Measurements from ENCODE around the gene SLCO3A1. TPM values are rescaled to one million over a fixed set of nuclear protein-coding genes. Genes with fewer than 3 reads are reported as not detected.

SLCO3A1 gene
- total and polyA plus RNA-seq, 2 of the 8 experiments (the other 6 are each of a cell fraction or from before 2014, with no cell fraction given) = 15.1 to 20.4 TPM

DNA sequence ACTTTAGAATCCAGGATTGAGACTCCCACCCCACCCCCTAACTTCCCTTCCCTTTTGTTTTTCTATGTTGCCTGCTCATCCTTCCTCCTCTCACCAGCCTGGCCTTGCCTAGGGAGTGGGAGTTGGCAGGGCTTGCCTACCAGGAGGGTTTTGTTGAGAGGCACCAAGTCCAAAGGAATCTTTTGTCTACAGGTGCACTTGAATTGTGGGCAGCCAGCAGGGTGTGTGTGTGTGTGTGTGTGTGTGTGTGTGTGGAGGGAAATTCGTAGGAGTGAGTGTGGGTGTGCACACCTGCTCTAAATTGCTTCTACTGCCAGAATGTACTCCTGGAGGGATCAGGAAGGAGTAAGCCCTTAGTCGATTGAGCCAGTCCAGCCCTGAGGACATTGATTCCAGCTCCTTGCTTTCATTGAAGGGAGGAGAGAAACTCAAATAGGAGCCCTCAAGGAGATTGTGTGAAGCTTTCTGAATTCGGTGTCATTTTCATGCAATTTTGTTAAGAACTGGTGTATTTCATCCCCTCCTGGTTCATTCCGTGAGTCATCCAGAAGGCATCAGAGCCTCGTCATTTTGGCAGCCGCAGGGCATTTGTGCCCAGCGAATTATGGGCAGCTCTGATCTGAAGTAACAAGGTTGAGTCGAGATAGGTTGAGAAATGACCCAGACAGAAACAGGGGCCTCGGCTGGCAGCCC, 112.1 kb downstream of the SLCO3A1 start:
- Histone ChIP-seq H3K27ac (ENCODE audit: low read depth, low read length) (no peak overlapping the region), H3K27me3 (replicated peaks in 1 of 4; ENCODE audit: control insufficient read depth in 3 of 4, extremely low read depth in 1 of 4, insufficient read depth in 3 of 4, low read length in 3 of 4) (no peaks in the 10 kb centered on the region), H4K5ac (ENCODE audit: insufficient read length, low read depth, low read length) (no peak overlapping the region), H3K9me3 (ENCODE audit: insufficient read depth in 2 of 2, low read depth in 1 of 2, low read length in 1 of 2) (no peaks in the 10 kb centered on the region), H3K56ac (replicated peaks; ENCODE audit: insufficient read length, low read depth, low read length) (no peak overlapping the region), H3K4ac (replicated peaks; ENCODE audit: insufficient read length, low read depth, low read length) (no peak overlapping the region), H3K9ac (replicated peaks in 1 of 4; ENCODE audit: extremely low read depth in 1 of 4, low read depth in 3 of 4, low read length in 3 of 4) (no peak overlapping the region), H4K20me1 (replicated peaks in 1 of 2; ENCODE audit: control insufficient read depth in 1 of 2, insufficient read depth in 2 of 2, low read length in 2 of 2) (no peaks in the 10 kb centered on the region), H3K4me3 (ENCODE audit: extremely low read depth in 1 of 4, insufficient read depth in 2 of 4, low read depth in 3 of 4, low read length in 4 of 4) (no peak overlapping the region), H2BK120ac (replicated peaks; ENCODE audit: low read depth, low read length) (no peak overlapping the region), H3K23me2 (ENCODE audit: low read depth, low read length) (no peaks in the 10 kb centered on the region), H3K79me1 (ENCODE audit: low read depth, low read length) (no peaks in the 10 kb centered on the region), H3K23ac (ENCODE audit: insufficient read length) (no peak overlapping the region), H3K14ac (ENCODE audit: insufficient read length) (no peak overlapping the region), H2BK15ac (ENCODE audit: low read length) (no peak overlapping the region), H2BK5ac (ENCODE audit: low read depth, low read length) (no peak overlapping the region), H4K8ac (ENCODE audit: extremely low read depth, insufficient read depth, low read length) (no peak overlapping the region), H2BK20ac (ENCODE audit: low read length) (no peak overlapping the region), H3K36me3 (ENCODE audit: control insufficient read depth in 2 of 4, insufficient read depth in 4 of 4, low read length in 3 of 4) (no peaks in the 10 kb centered on the region), H2AK5ac (ENCODE audit: low read depth, low read length) (no peak overlapping the region; the same call in 1 of the 2 replicates), H2BK12ac (ENCODE audit: low read depth, low read length) (no peak overlapping the region), H3K18ac (ENCODE audit: extremely low read depth, low read length) (no peak overlapping the region), H4K91ac (replicated peaks; ENCODE audit: insufficient read length, low read length) (no peak overlapping the region), H3K4me1 (replicated peaks in 1 of 4; ENCODE audit: control insufficient read depth in 3 of 4, insufficient read depth in 4 of 4, low read length in 3 of 4) (peaks cover 0 to 4% (median 2%) of the 10 kb centered on the region in 4 experiments; a peak in 5 of 7 replicates), H3K4me2 (ENCODE audit: insufficient read depth in 1 of 2, low read depth in 2 of 2, low read length in 2 of 2) (no peak overlapping the region), H3K79me2 (ENCODE audit: control insufficient read depth in 1 of 2, insufficient read depth in 2 of 2, low read length in 2 of 2) (no peaks in the 10 kb centered on the region), H2AFZ (ENCODE audit: low read length) (no peak overlapping the region)
- DNase-seq (ENCODE audit: low read depth in 1 of 2, low spot score in 2 of 2) (no peak), FAIRE-seq (no peak)
- ChIA-PET POLR2A (ENCODE audit: partially characterized antibody) (no interaction called here), CTCF (ENCODE audit: partially characterized antibody) (interaction anchor here (0.7 to 1.5 kb wide), 6 partner anchors 10 to 39 kb away, joined by 3 read pairs; no protein-coding TSS in a partner anchor)
- WGBS, 2 experiments (ENCODE audit: extremely low coverage in 1 of 2, insufficient coverage in 1 of 2, insufficient read length in 1 of 2, insufficient replicate concordance in 2 of 2, low coverage in 1 of 2, low lambda C conversion rate in 2 of 2, missing lambda C conversion rate in 1 of 2) = 80% methylated on average over 9 of the region's 9 CpGs; no CpG with 5 or more reads in 1 of the 2 experiments
- no peak for TF ChIP-seq RAD21 (IDR thresholded peaks at IDR 0.05 in 1 of 2, conservative IDR thresholded peaks at IDR 0.05 in 1 of 2; ENCODE audit: low read depth in 2 of 2, low read length in 2 of 2)
- no peak for TF ChIP-seq EGR1 (IDR thresholded peaks at IDR 0.05; ENCODE audit: borderline replicate concordance, low read depth, low read length)
- TF ChIP-seq PHF8 (conservative IDR thresholded peaks at IDR 0.05; ENCODE audit: low read depth, low read length) = no peak
- TF ChIP-seq POU5F1 (IDR thresholded peaks at IDR 0.05; ENCODE audit: low read depth, low read length) = no peak
- no peak for TF ChIP-seq SUZ12 (IDR thresholded peaks at IDR 0.05; ENCODE audit: low read length)
